GM18517 (cell line): Measurements from ENCODE around the gene JAKMIP1.

ENCODE experiments used
- ATAC-seq: cut with Tn5 transposase; IDR thresholded peaks from one replicate; pipeline ENCODE4 v1.9.1; 2021; ENCODE audit warnings: mild to moderate bottlenecking, moderate library complexity; ENCODE audit not compliant: unreplicated experiment

The JAKMIP1 gene

GRCh38 chr4:6204871-6205566 lies 4.7 kb upstream of the JAKMIP1 start:
- ATAC-seq: no peak

GRCh38 chr4:6204098-6204497 lies 3.7 kb upstream of the JAKMIP1 start:
- ATAC-seq: no peak

- no peak for ATAC-seq
Observed at GRCh38 chr4:6201580-6202091, 1.3 kb upstream of the JAKMIP1 start.

- no peak for ATAC-seq
Observed at GRCh38 chr4:6200922-6201362, 593 bp upstream of the JAKMIP1 start.

- no peak for ATAC-seq
Observed at GRCh38 chr4:6199422-6199921, 877 bp downstream of the JAKMIP1 start.

- ATAC-seq: no peak
Observed at GRCh38 chr4:6198768-6199421, 1.5 kb downstream of the JAKMIP1 start.

GRCh38 chr4:6198278-6198677 lies 2.1 kb downstream of the JAKMIP1 start:
- ATAC-seq: no peak

- no peak for ATAC-seq
Observed at GRCh38 chr4:6197433-6198174, 2.7 kb downstream of the JAKMIP1 start.

- ATAC-seq: no peak
Observed at GRCh38 chr4:6196871-6197270, 3.5 kb downstream of the JAKMIP1 start.

- ATAC-seq: no peak
Observed at GRCh38 chr4:6196324-6196723, 4.0 kb downstream of the JAKMIP1 start.

- no peak for ATAC-seq
Observed at GRCh38 chr4:6195602-6196319, 4.6 kb downstream of the JAKMIP1 start.

- ATAC-seq: no peak
Observed at GRCh38 chr4:6194458-6195195, 5.7 kb downstream of the JAKMIP1 start.

- ATAC-seq: no peak
Observed at GRCh38 chr4:6193399-6193798, 7.0 kb downstream of the JAKMIP1 start.

- no peak for ATAC-seq
Observed at GRCh38 chr4:6192245-6192644, 8.1 kb downstream of the JAKMIP1 start.

GRCh38 chr4:6191448-6192130 lies 8.8 kb downstream of the JAKMIP1 start:
- no peak for ATAC-seq

GRCh38 chr4:6190486-6190885 lies 9.9 kb downstream of the JAKMIP1 start:
- ATAC-seq: no peak

- no peak for ATAC-seq
Observed at GRCh38 chr4:6189511-6189910, 10.8 kb downstream of the JAKMIP1 start.

- ATAC-seq: no peak
Observed at GRCh38 chr4:6188687-6189305, 11.6 kb downstream of the JAKMIP1 start.

- ATAC-seq: no peak
Observed at GRCh38 chr4:6184169-6184568, 16.2 kb downstream of the JAKMIP1 start.
